Mesothelial cell of epicardium (in vitro differentiated cells): ENCODE data around the gene KCTD15. TPM values are rescaled to one million over a fixed set of nuclear protein-coding genes. Genes with fewer than 3 reads are reported as not detected.

ENCODE experiments used
- DNase-seq, 2 experiments: peaks; one replicate each; pipeline ENCODE4 v3.0.0; 2021; ENCODE audit warnings: low spot score in 2 of 2; ENCODE audit not compliant: unreplicated experiment in 2 of 2
- H3K27ac Mint-ChIP-seq: 2 replicates; pipeline ENCODE4 v1.8.0; 2021; ENCODE audit warnings: mixed read lengths
- H3K27me3 Mint-ChIP-seq: 2 replicates; pipeline ENCODE4 v1.8.0; 2021; ENCODE audit warnings: low read depth, mixed read lengths
- H3K36me3 Mint-ChIP-seq: 2 replicates; pipeline ENCODE4 v1.8.0; 2021; ENCODE audit warnings: mixed read lengths
- H3K4me1 Mint-ChIP-seq: 2 replicates; pipeline ENCODE4 v1.8.0; 2021; ENCODE audit warnings: mixed read lengths
- H3K4me3 Mint-ChIP-seq: 2 replicates; pipeline ENCODE4 v1.8.0; 2021; ENCODE audit warnings: mild to moderate bottlenecking, moderate library complexity, mixed read lengths
- H3K9me3 Mint-ChIP-seq: 2 replicates; pipeline ENCODE4 v1.8.0; 2021; ENCODE audit warnings: mixed read lengths
- CTCF ChIP-seq: fragments of 200-600 bp; sonication (generic); IDR thresholded peaks from one replicate; pipeline ENCODE4 v1.5.0; 2021; ENCODE audit warnings: antibody characterized with exemption; ENCODE audit not compliant: unreplicated experiment
- total RNA-seq: library from RNA; stranded (reverse); gene quantifications from 3 replicates; pipeline ENCODE4 v1.2.1, GENCODE V29; 2021

Gene KCTD15
- total RNA-seq, 1 donor from 2014 or later, result 48.1 TPM

GRCh38 chr19:33755099-33756035 lies 41.3 kb upstream of the KCTD15 start:
- no peaks in the 10 kb centered on the region for H3K4me1 Mint-ChIP-seq
- no peak for TF ChIP-seq CTCF
- H3K27me3 Mint-ChIP-seq, result peaks cover 9% of the 10 kb centered on the region
- no peak overlapping the region for H3K27ac Mint-ChIP-seq
- DNase-seq, result no peak
- H3K9me3 Mint-ChIP-seq, result no peaks in the 10 kb centered on the region
- no peaks in the 10 kb centered on the region for H3K36me3 Mint-ChIP-seq
- H3K4me3 Mint-ChIP-seq, result no peak overlapping the region

- TF ChIP-seq CTCF, result no peak
- no peak overlapping the region for H3K27ac Mint-ChIP-seq
- peaks cover 9% of the 10 kb centered on the region for H3K27me3 Mint-ChIP-seq
- H3K9me3 Mint-ChIP-seq, result no peaks in the 10 kb centered on the region
- no peaks in the 10 kb centered on the region for H3K36me3 Mint-ChIP-seq
- no peaks in the 10 kb centered on the region for H3K4me1 Mint-ChIP-seq
- H3K4me3 Mint-ChIP-seq, result no peak overlapping the region
- DNase-seq, result no peak
Measured at GRCh38 chr19:33756177-33756576, 40.5 kb upstream of the KCTD15 start.

- H3K27me3 Mint-ChIP-seq, result peaks cover 8% of the 10 kb centered on the region
- H3K9me3 Mint-ChIP-seq, result no peaks in the 10 kb centered on the region
- H3K4me1 Mint-ChIP-seq, result no peaks in the 10 kb centered on the region
- no peak for DNase-seq
- no peak for TF ChIP-seq CTCF
- H3K27ac Mint-ChIP-seq, result no peak overlapping the region
- no peaks in the 10 kb centered on the region for H3K36me3 Mint-ChIP-seq
- no peak overlapping the region for H3K4me3 Mint-ChIP-seq
Measured at GRCh38 chr19:33758541-33759013, 38.1 kb upstream of the KCTD15 start.

GRCh38 chr19:33759356-33759755 lies 37.3 kb upstream of the KCTD15 start:
- H3K4me1 Mint-ChIP-seq, result no peaks in the 10 kb centered on the region
- no peak for DNase-seq
- no peak for TF ChIP-seq CTCF
- H3K27me3 Mint-ChIP-seq, result peaks cover 8% of the 10 kb centered on the region
- H3K27ac Mint-ChIP-seq, result no peak overlapping the region
- H3K9me3 Mint-ChIP-seq, result no peaks in the 10 kb centered on the region
- H3K36me3 Mint-ChIP-seq, result no peaks in the 10 kb centered on the region
- H3K4me3 Mint-ChIP-seq, result no peak overlapping the region

GRCh38 chr19:33763633-33764371 lies 32.9 kb upstream of the KCTD15 start:
- no peak overlapping the region for H3K27ac Mint-ChIP-seq
- no peak for DNase-seq
- no peak overlapping the region for H3K4me3 Mint-ChIP-seq
- H3K36me3 Mint-ChIP-seq, result no peaks in the 10 kb centered on the region
- TF ChIP-seq CTCF, result no peak
- no peaks in the 10 kb centered on the region for H3K4me1 Mint-ChIP-seq
- peaks cover 8% of the 10 kb centered on the region for H3K27me3 Mint-ChIP-seq
- H3K9me3 Mint-ChIP-seq, result no peaks in the 10 kb centered on the region
